ENCODE measurements around the gene MOGAT1. TPM values are rescaled to one million over a fixed set of nuclear protein-coding genes. Genes with fewer than 3 reads are reported as not detected.

Gene MOGAT1
- total RNA-seq, 1 experiment from 2014 or later, result not detected

DNA sequence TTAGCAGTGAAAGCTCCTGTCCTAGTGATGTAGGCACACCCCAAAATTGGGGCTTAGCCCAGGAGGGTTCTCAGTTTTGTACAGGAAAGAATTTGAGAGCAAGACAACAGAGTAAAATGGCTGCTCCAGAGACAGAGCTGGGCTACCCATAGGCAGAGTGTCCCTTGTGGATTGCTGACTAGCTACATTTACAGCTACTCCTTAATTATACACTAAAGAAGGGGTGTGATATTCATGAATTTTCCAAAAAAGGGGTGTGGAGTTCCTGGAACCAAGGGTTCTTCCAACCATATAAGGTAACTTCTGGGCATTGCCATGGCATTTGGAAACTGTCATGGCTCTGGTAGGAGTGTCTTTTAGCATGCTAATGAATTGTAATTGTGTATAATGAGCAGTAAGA, 52.8 kb downstream of the MOGAT1 start:
- Histone ChIP-seq H3K79me2 (ENCODE audit: insufficient read depth, low read length) (no peaks in the 10 kb centered on the region), H3K4ac (ENCODE audit: low read depth, low read length) (no peak overlapping the region), H2BK15ac (ENCODE audit: low read depth, low read length) (no peak overlapping the region), H3K56ac (ENCODE audit: insufficient read length, low read depth, low read length) (no peak overlapping the region), H3K27ac (ENCODE audit: insufficient read length, low read depth, low read length) (no peak overlapping the region), H2AFZ (ENCODE audit: low read length) (no peak overlapping the region), H4K5ac (ENCODE audit: insufficient read length, low read depth, low read length) (no peak overlapping the region), H3K9ac (ENCODE audit: extremely low read depth, insufficient read length, low read length) (no peak overlapping the region), H3T11ph (ENCODE audit: low read length) (no peak overlapping the region), H3K14ac (ENCODE audit: insufficient read depth, low read length) (no peak overlapping the region), H2BK12ac (ENCODE audit: insufficient read length, low read depth, low read length) (no peak overlapping the region), H2AK5ac (ENCODE audit: insufficient read length, low read length) (no peak overlapping the region), H3K4me2 (ENCODE audit: insufficient read depth, insufficient read length, low read length) (no peak overlapping the region), H4K20me1 (ENCODE audit: control insufficient read depth, insufficient read depth, insufficient read length) (no peaks in the 10 kb centered on the region), H3K9me3 (ENCODE audit: control insufficient read depth, low read depth, low read length) (no peaks in the 10 kb centered on the region), H3K23me2 (ENCODE audit: insufficient read length, low read depth, low read length, poor library complexity, severe bottlenecking) (no peaks in the 10 kb centered on the region), H4K91ac (ENCODE audit: insufficient read length, low read depth, low read length) (no peak overlapping the region), H2BK120ac (ENCODE audit: low read depth, low read length, poor library complexity, severe bottlenecking) (no peak overlapping the region), H3K23ac (ENCODE audit: insufficient read length, low read depth, low read length) (no peak overlapping the region), H3K27me3 (ENCODE audit: insufficient read depth, low read length) (no peaks in the 10 kb centered on the region), H4K8ac (replicated peaks; ENCODE audit: insufficient read length, low read depth, low read length) (no peak overlapping the region), H2BK20ac (ENCODE audit: low read depth, low read length, poor library complexity, severe bottlenecking) (no peak overlapping the region), H2BK5ac (ENCODE audit: insufficient read length, low read length) (no peak overlapping the region), H3K18ac (ENCODE audit: insufficient read length, low read depth, low read length) (no peak overlapping the region), H3K4me1 (ENCODE audit: insufficient read depth, low read length) (no peaks in the 10 kb centered on the region), H3K79me1 (ENCODE audit: insufficient read depth, low read depth, low read length, poor library complexity, severe bottlenecking) (no peaks in the 10 kb centered on the region)
- H3K36me3 Mint-ChIP-seq (ENCODE audit: insufficient read depth in 1 of 3, low read depth in 3 of 3), result peaks cover 9 to 24% (median 19%) of the 10 kb centered on the region in 3 experiments; a peak in 6 of 7 replicates
- H3K4me3 Mint-ChIP-seq, result no peak overlapping the region
- no peak overlapping the region for H3K27ac Mint-ChIP-seq
- no peak for DNase-seq
- H3K9me3 Mint-ChIP-seq, result peaks cover 13 to 22% of the 10 kb centered on the region in 2 experiments
- TF ChIP-seq, protein P1, sequence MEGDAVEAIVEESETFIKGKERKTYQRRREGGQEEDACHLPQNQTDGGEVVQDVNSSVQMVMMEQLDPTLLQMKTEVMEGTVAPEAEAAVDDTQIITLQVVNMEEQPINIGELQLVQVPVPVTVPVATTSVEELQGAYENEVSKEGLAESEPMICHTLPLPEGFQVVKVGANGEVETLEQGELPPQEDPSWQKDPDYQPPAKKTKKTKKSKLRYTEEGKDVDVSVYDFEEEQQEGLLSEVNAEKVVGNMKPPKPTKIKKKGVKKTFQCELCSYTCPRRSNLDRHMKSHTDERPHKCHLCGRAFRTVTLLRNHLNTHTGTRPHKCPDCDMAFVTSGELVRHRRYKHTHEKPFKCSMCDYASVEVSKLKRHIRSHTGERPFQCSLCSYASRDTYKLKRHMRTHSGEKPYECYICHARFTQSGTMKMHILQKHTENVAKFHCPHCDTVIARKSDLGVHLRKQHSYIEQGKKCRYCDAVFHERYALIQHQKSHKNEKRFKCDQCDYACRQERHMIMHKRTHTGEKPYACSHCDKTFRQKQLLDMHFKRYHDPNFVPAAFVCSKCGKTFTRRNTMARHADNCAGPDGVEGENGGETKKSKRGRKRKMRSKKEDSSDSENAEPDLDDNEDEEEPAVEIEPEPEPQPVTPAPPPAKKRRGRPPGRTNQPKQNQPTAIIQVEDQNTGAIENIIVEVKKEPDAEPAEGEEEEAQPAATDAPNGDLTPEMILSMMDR (conservative IDR thresholded peaks at IDR 0.05), result no peak
- no peaks in the 10 kb centered on the region; the same call in 1 of the 2 replicates for H3K27me3 Mint-ChIP-seq (ENCODE audit: low read depth)
- H3K4me1 Mint-ChIP-seq, result no peaks in the 10 kb centered on the region; a peak in 1 of 4 replicates

Data from H9 (cell line).